K562 (cell line): ENCODE results near the gene DCTN2. TPM values are rescaled to one million over a fixed set of nuclear protein-coding genes. Genes with fewer than 3 reads are reported as not detected.
A peak's percentile ranks its signal among the peaks of the same experiment; 100 is the strongest.

ENCODE experiments used
- ATF1 ChIP-seq, 2 experiments: fragments of 450-650 bp in 1 of 2; IDR thresholded peaks; 2 replicates each; pipeline ENCODE4 v1.6.1; 2016; ENCODE audit warnings: missing compliant biosample characterization in 1 of 2, missing genetic modification characterization in 1 of 2
- ATF3 ChIP-seq, 2 experiments: fragments of 450-650 bp in 1 of 2; sonication (generic) in 1 of 2; formaldehyde crosslinking in 1 of 2; IDR thresholded peaks in 1 of 2; conservative IDR thresholded peaks in 1 of 2; 2 replicates each; pipeline versions ENCODE4 v1.6.1 to v1.8.1; 2016 to 2023; ENCODE audit warnings: mild to moderate bottlenecking in 2 of 2, moderate library complexity in 2 of 2, inconsistent platforms in 1 of 2, missing genetic modification reagents in 1 of 2
- BHLHE40 ChIP-seq: IDR thresholded peaks from 2 replicates; pipeline ENCODE4 v1.6.1; 2011; ENCODE audit warnings: low read length, improper control_type of control experiment
- CEBPG ChIP-seq, 3 experiments: fragments of 200-800 bp in 1 of 3; sonication (Bioruptor generic) in 1 of 3; sonication (generic) in 1 of 3; formaldehyde crosslinking in 1 of 3; IDR thresholded peaks in 2 of 3; conservative IDR thresholded peaks in 1 of 3; 2 replicates each; pipeline versions ENCODE4 v1.6.1 to v1.8.0; 2016 to 2022; ENCODE audit warnings: missing compliant biosample characterization in 2 of 3, missing genetic modification characterization in 2 of 3, mild to moderate bottlenecking in 1 of 3, missing genetic modification reagents in 1 of 3
- DEAF1 ChIP-seq: fragments of 450-650 bp; formaldehyde crosslinking; IDR thresholded peaks from 2 replicates; pipeline ENCODE4 v1.4.0; 2020; ENCODE audit warnings: mild to moderate bottlenecking, moderate library complexity
- FIP1L1 ChIP-seq: fragments of 200-400 bp; formaldehyde crosslinking; IDR thresholded peaks from 2 replicates; pipeline ENCODE4 v1.6.1; 2018; ENCODE audit warnings: mild to moderate bottlenecking, low read depth, low read length; ENCODE audit not compliant: poor library complexity, severe bottlenecking
- FOXP1 ChIP-seq: sonication (generic); formaldehyde crosslinking; IDR thresholded peaks from 2 replicates; pipeline ENCODE4 v1.8.0; 2022; ENCODE audit warnings: mild to moderate bottlenecking, missing genetic modification reagents
- GATA2 ChIP-seq: sonication (generic); formaldehyde crosslinking; IDR thresholded peaks from 2 replicates; pipeline ENCODE4 v1.4.0; 2020; ENCODE audit warnings: mild to moderate bottlenecking, missing genetic modification reagents
- HMG20B ChIP-seq: fragments of 250-450 bp; sonication (Bioruptor Pico); IDR thresholded peaks from 2 replicates; pipeline ENCODE4 v1.5.0; 2021; ENCODE audit warnings: mild to moderate bottlenecking
- KDM1A ChIP-seq, 2 experiments: fragments of 450-650 bp; IDR thresholded peaks; 2 replicates each; pipeline ENCODE4 v1.6.1; 2016; ENCODE audit warnings: mild to moderate bottlenecking in 2 of 2
- PHF21A ChIP-seq: fragments of 450-650 bp; IDR thresholded peaks from 2 replicates; pipeline ENCODE4 v1.6.1; 2017; ENCODE audit warnings: low read depth, borderline replicate concordance
- TGIF2 ChIP-seq: sonication (generic); formaldehyde crosslinking; IDR thresholded peaks from 2 replicates; pipeline ENCODE4 v1.8.1; 2022; ENCODE audit warnings: mild to moderate bottlenecking, missing genetic modification reagents, moderate library complexity
- THRB ChIP-seq: fragments of 450-650 bp; formaldehyde crosslinking; conservative IDR thresholded peaks from 2 replicates; pipeline ENCODE4 v1.4.0; 2022; ENCODE audit warnings: mild to moderate bottlenecking, missing genetic modification characterization
- ZBTB11 ChIP-seq, 3 experiments: fragments of 200-800 bp in 1 of 3; fragments of 250-450 bp in 1 of 3; fragments of 450-650 bp in 1 of 3; sonication (Bioruptor Pico) in 1 of 3; sonication (Bioruptor generic) in 1 of 3; formaldehyde crosslinking in 1 of 3; IDR thresholded peaks; 2 replicates each; pipeline versions ENCODE4 v1.6.1 to v1.8.0; 2016 to 2022; ENCODE audit warnings: mild to moderate bottlenecking in 2 of 3, missing genetic modification characterization in 2 of 3, missing compliant biosample characterization in 1 of 3, moderate library complexity in 1 of 3
- ZNF133 ChIP-seq: fragments of 250-450 bp; sonication (Bioruptor Pico); IDR thresholded peaks from 2 replicates; pipeline ENCODE4 v1.4.0; 2020; ENCODE audit warnings: mild to moderate bottlenecking
- ZNF263 ChIP-seq: sonication (generic); formaldehyde crosslinking; IDR thresholded peaks from 2 replicates; pipeline ENCODE4 v1.8.0; 2022; ENCODE audit warnings: mild to moderate bottlenecking, missing genetic modification reagents, borderline replicate concordance
- ZNF79 ChIP-seq: fragments of 250-450 bp; sonication (Bioruptor Pico); IDR thresholded peaks from 2 replicates; pipeline ENCODE4 v1.4.0; 2020; ENCODE audit warnings: low read depth, mild to moderate bottlenecking, moderate library complexity
- polyA plus RNA-seq, 8 experiments: library from polyadenylated mRNA; depleted of rRNA in 4 of 8; stranded (reverse) in 5 of 8; unstranded in 3 of 8; fragments of >200 nt; fragmentation: Nextera tagmentation in 2 of 8; fragmentation: Illumina TruSeq in 1 of 8; extraction: Ambion mirVana in 2 of 8; extraction: Trizol in 1 of 8; gene quantifications; 2 replicates each; pipeline versions ENCODE4 v1.2.1 to v1.2.3, GENCODE V29; 2011 to 2014; ENCODE audit warnings: inconsistent platforms in 1 of 8, missing spikeins in 1 of 8
- total RNA-seq, 7 experiments: library from RNA; depleted of rRNA in 6 of 7; stranded (reverse); fragments of >200 nt in 6 of 7; fragmentation: Illumina TruSeq in 2 of 7; extraction: Trizol in 2 of 7; gene quantifications; 2 replicates each; pipeline versions ENCODE4 v1.2.1 to v1.2.3, GENCODE V29; 2011 to 2021; ENCODE audit warnings: low replicate concordance in 1 of 7

Gene DCTN2
- total and polyA plus RNA-seq, 9 of the 15 experiments (the other 6 are each of a cell fraction or from before 2014, with no cell fraction given): 43.6 to 270 (median 125) TPM

- TF ChIP-seq PHF21A (0 out of 2 replicates have a peak, but pooled peaks have one; percentile 56), BHLHE40 (peak; percentile 86), FIP1L1 (peak; percentile 61), THRB (CRISPR knock-in tag) (peak; percentile 32; the same call in 1 of the 2 replicates), ZBTB11 (CRISPR knock-in tag; IDR thresholded peaks at IDR 0.05) (peak in 1 of 3 experiments; percentile 70; a peak in 2 of 6 replicates), ZNF133 (CRISPR knock-in tag) (0 out of 2 replicates have a peak, but pooled peaks have one; percentile 7), ATF3 (IDR thresholded peaks at IDR 0.05) (peak; percentile 92; the same call in 1 of the 2 replicates), ATF3 (CRISPR knock-in tag; conservative IDR thresholded peaks at IDR 0.05) (peak; percentile 35), ZNF263 (peak; percentile 72; the same call in 1 of the 2 replicates), CEBPG (CRISPR knock-in tag; IDR thresholded peaks at IDR 0.05) (no peak), CEBPG (tag; conservative IDR thresholded peaks at IDR 0.05 in 1 of 2, IDR thresholded peaks at IDR 0.05 in 1 of 2) (peak in 1 of 2 experiments; percentile 100; a peak in 2 of 4 replicates), KDM1A (IDR thresholded peaks at IDR 0.05) (peak; percentile 83 to 84), HMG20B (peak; percentile 61; the same call in 1 of the 2 replicates), TGIF2 (CRISPR knock-in tag) (peak; percentile 75; the same call in 1 of the 2 replicates), FOXP1 (CRISPR knock-in tag) (peak; percentile 75; the same call in 1 of the 2 replicates), ATF1 (CRISPR knock-in tag; IDR thresholded peaks at IDR 0.05) (no peak), ATF1 (tag; IDR thresholded peaks at IDR 0.05) (peak; percentile 88), ZNF79 (CRISPR knock-in tag) (0 out of 2 replicates have a peak, but pooled peaks have one; percentile 27), DEAF1 (CRISPR knock-in tag) (0 out of 2 replicates have a peak, but pooled peaks have one; percentile 38), GATA2 (peak; percentile 45)
Observed at GRCh38 chr12:57520053-57520818, 26.8 kb downstream of the DCTN2 start, which contains the start of gene DDIT3 (continued).
